ENCODE results near the gene KCNN3. TPM values are rescaled to one million over a fixed set of nuclear protein-coding genes. Genes with fewer than 3 reads are reported as not detected.

Gene KCNN3
- total RNA-seq, 4 donors from 2014 or later = under 0.01 to 0.57 (median 0.08) TPM

GRCh38 chr1:154743526-154744036, 126.5 kb downstream of the KCNN3 start:
- TF ChIP-seq, protein P1, sequence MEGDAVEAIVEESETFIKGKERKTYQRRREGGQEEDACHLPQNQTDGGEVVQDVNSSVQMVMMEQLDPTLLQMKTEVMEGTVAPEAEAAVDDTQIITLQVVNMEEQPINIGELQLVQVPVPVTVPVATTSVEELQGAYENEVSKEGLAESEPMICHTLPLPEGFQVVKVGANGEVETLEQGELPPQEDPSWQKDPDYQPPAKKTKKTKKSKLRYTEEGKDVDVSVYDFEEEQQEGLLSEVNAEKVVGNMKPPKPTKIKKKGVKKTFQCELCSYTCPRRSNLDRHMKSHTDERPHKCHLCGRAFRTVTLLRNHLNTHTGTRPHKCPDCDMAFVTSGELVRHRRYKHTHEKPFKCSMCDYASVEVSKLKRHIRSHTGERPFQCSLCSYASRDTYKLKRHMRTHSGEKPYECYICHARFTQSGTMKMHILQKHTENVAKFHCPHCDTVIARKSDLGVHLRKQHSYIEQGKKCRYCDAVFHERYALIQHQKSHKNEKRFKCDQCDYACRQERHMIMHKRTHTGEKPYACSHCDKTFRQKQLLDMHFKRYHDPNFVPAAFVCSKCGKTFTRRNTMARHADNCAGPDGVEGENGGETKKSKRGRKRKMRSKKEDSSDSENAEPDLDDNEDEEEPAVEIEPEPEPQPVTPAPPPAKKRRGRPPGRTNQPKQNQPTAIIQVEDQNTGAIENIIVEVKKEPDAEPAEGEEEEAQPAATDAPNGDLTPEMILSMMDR (IDR thresholded peaks at IDR 0.05; ENCODE audit: low read depth) = no peak

- TF ChIP-seq, protein P1 (IDR thresholded peaks at IDR 0.05; ENCODE audit: low read depth) = no peak
These were observed 127.5 kb downstream of the KCNN3 start for GRCh38 chr1:154742606-154743005.

- TF ChIP-seq, protein P1 (IDR thresholded peaks at IDR 0.05; ENCODE audit: low read depth) = no peak
These were observed 128.2 kb downstream of the KCNN3 start for GRCh38 chr1:154741741-154742495.

GRCh38 chr1:154741327-154741726, 128.8 kb downstream of the KCNN3 start:
- TF ChIP-seq, protein P1 (IDR thresholded peaks at IDR 0.05; ENCODE audit: low read depth) = no peak

DNA sequence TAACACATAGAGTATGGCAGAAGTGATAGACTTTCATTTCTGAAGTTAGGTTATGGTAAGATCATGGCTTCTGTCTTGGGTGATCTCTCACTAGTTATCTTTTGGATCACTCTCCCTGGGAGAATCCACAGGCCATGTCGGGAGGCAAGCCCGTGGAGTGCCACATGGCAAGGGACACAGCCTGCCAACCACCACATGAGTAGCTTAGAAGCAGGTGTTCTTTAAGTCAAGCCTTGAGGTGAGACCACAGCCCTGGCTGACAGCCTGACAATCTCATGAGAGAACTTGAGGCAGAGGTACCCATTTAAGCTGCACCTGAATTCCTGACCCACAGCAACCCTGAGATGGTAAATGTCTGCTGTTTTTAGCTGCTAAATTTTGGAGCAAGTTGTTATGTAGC, 130.4 kb downstream of the KCNN3 start:
- TF ChIP-seq, protein P1 (IDR thresholded peaks at IDR 0.05; ENCODE audit: low read depth) = no peak

GRCh38 chr1:154736841-154737240, 133.2 kb downstream of the KCNN3 start:
- TF ChIP-seq, protein P1 (IDR thresholded peaks at IDR 0.05; ENCODE audit: low read depth) = no peak

- TF ChIP-seq, protein P1 (IDR thresholded peaks at IDR 0.05; ENCODE audit: low read depth) = no peak
These were observed 134.3 kb downstream of the KCNN3 start for GRCh38 chr1:154735804-154736168.
